Measurements from ENCODE around the gene SAMD14. TPM values are rescaled to one million over a fixed set of nuclear protein-coding genes. Genes with fewer than 3 reads are reported as not detected.

The SAMD14 gene
- total and polyA plus RNA-seq, 12 donors = 1.1 to 12.6 (median 3.3) TPM

- Histone ChIP-seq H3K36me3 (replicated peaks in 1 of 2) (no peaks in the 10 kb centered on the region), H3K4me1 (replicated peaks in 1 of 2) (peaks cover 49 to 53% of the 10 kb centered on the region in 2 donors), H3K9me3 (replicated peaks in 1 of 3) (no peaks in the 10 kb centered on the region), H3K4me3 (no peak overlapping the region), H3K27me3 (no peaks in the 10 kb centered on the region), H3K27ac (peak overlapping the region; percentile 55 to 94 (median 89))
- intact Hi-C loops (cut with DNase I) = no loop called here
- peak; percentile 84 to 91 (median 87) for DNase-seq
- WGBS, 4 donors = 26 to 37% (median 33%) methylated on average over 12 to 16 of the region's 16 CpGs
- TF ChIP-seq POLR2A (IDR thresholded peaks at IDR 0.05) = peak in 1 of 2 donors; percentile 11
- TF ChIP-seq CTCF (IDR thresholded peaks at IDR 0.05) = no peak
Observed at GRCh38 chr17:50153650-50154575, 24.0 kb upstream of the SAMD14 start.

- Histone ChIP-seq H3K36me3 (replicated peaks in 1 of 2) (no peaks in the 10 kb centered on the region), H3K9me3 (replicated peaks in 1 of 3) (no peaks in the 10 kb centered on the region), H3K4me3 (peak overlapping the region in 1 of 4 donors; percentile 92), H3K4me1 (replicated peaks in 1 of 2) (peaks cover 59 to 62% of the 10 kb centered on the region in 2 donors), H3K27ac (peak overlapping the region in 4 of 5 donors; percentile 84 to 94 (median 91)), H3K27me3 (no peaks in the 10 kb centered on the region)
- DNase-seq = no peak
- intact Hi-C loops (cut with DNase I) = no loop called here
- WGBS, 4 donors = 65 to 82% (median 78%) methylated on average over 5 to 7 of the region's 7 CpGs
- TF ChIP-seq CTCF (IDR thresholded peaks at IDR 0.05) (no peak), POLR2A (IDR thresholded peaks at IDR 0.05) (no peak)
Observed at GRCh38 chr17:50152736-50153135, 22.8 kb upstream of the SAMD14 start.

GRCh38 chr17:50151937-50152547, 22.1 kb upstream of the SAMD14 start:
- peak; percentile 85 to 94 (median 89) for DNase-seq
- Histone ChIP-seq H3K27me3 (no peaks in the 10 kb centered on the region), H3K36me3 (replicated peaks in 1 of 2) (no peaks in the 10 kb centered on the region), H3K4me3 (peak overlapping the region in 2 of 4 donors; percentile 60 to 92), H3K27ac (peak overlapping the region; percentile 76 to 94 (median 89)), H3K9me3 (replicated peaks in 1 of 3) (no peaks in the 10 kb centered on the region), H3K4me1 (replicated peaks in 1 of 2) (peaks cover 66 to 68% of the 10 kb centered on the region in 2 donors)
- TF ChIP-seq POLR2A (IDR thresholded peaks at IDR 0.05) (peak in 1 of 2 donors; percentile 8), CTCF (IDR thresholded peaks at IDR 0.05) (peak in 2 of 6 experiments; percentile 15 to 31)
- 1 to 4% (median 2%) methylated on average over 11 to 12 of the region's 12 CpGs for WGBS, 4 donors
- intact Hi-C loops (cut with DNase I) = no loop called here
